ENCODE data around the gene OR5H14.
"Not testable (repeated sequence)": the region's sequence is repeated elsewhere in the genome, so short reads cannot be mapped to it uniquely, and the experiment has no call there.

The OR5H14 gene

GRCh38 chr3:98147179-98147578 is at the start of gene OR5H14:
Gene OR5H14, plus strand, starts transcription at chr3:98147479. Its CDS starts 1,907 bp downstream, at chr3:98149386.
- no peak for DNase-seq

- DNase-seq, result no peak
Observed at GRCh38 chr3:98099848-98100247, 47.4 kb upstream of the OR5H14 start.

GRCh38 chr3:98108162-98108561 is 39.1 kb upstream of the OR5H14 start:
- no peak for DNase-seq

GRCh38 chr3:98109807-98110549 is 37.3 kb upstream of the OR5H14 start:
- no peak for DNase-seq

- no peak for DNase-seq
Observed at GRCh38 chr3:98110550-98110908, 36.8 kb upstream of the OR5H14 start.

- no peak for DNase-seq
Observed at GRCh38 chr3:98114264-98114663, 33.0 kb upstream of the OR5H14 start.

GRCh38 chr3:98115717-98116116 is 31.6 kb upstream of the OR5H14 start:
- DNase-seq, result no peak

- no peak for DNase-seq
Observed at GRCh38 chr3:98130421-98130820, 16.9 kb upstream of the OR5H14 start, which contains the start of gene OR5H1. Gene OR5H1, plus strand, starts transcription at chr3:98130721. Its CDS starts 1,977 bp downstream, at chr3:98132698.

GRCh38 chr3:98136631-98137030 is 10.6 kb upstream of the OR5H14 start:
- no peak for DNase-seq

GRCh38 chr3:98137826-98138557 is 9.3 kb upstream of the OR5H14 start:
- DNase-seq, result not testable (repeated sequence)

GRCh38 chr3:98140531-98140930 is 6.7 kb upstream of the OR5H14 start:
- no peak for DNase-seq

- DNase-seq, result no peak
Observed at GRCh38 chr3:98148751-98149150, 1.5 kb downstream of the OR5H14 start.

- DNase-seq, result not testable (repeated sequence)
Observed at GRCh38 chr3:98149456-98149855, 2.2 kb downstream of the OR5H14 start.

- DNase-seq, result no peak
Observed at GRCh38 chr3:98151241-98151640, 4.0 kb downstream of the OR5H14 start.

- DNase-seq, result no peak
Observed at GRCh38 chr3:98166396-98166795, 19.1 kb downstream of the OR5H14 start, which contains the start of gene OR5H15. Gene OR5H15, plus strand, starts transcription at chr3:98166696. Its CDS starts 2,004 bp downstream, at chr3:98168700.

GRCh38 chr3:98171071-98171470 is 23.8 kb downstream of the OR5H14 start:
- DNase-seq, result no peak

GRCh38 chr3:98172621-98173020 is 25.3 kb downstream of the OR5H14 start:
- no peak for DNase-seq

GRCh38 chr3:98180319-98180890 is 33.1 kb downstream of the OR5H14 start:
- no peak for DNase-seq

- DNase-seq, result no peak
Observed at GRCh38 chr3:98182196-98182595, 34.9 kb downstream of the OR5H14 start.

GRCh38 chr3:98185180-98185579 is 37.9 kb downstream of the OR5H14 start:
- no peak for DNase-seq

GRCh38 chr3:98188545-98188944 is 41.3 kb downstream of the OR5H14 start:
- DNase-seq, result no peak

GRCh38 chr3:98190911-98191310 is 43.6 kb downstream of the OR5H14 start:
- DNase-seq, result not testable (repeated sequence)

GRCh38 chr3:98196293-98196692 is 49.0 kb downstream of the OR5H14 start:
- not testable (repeated sequence) for DNase-seq

GRCh38 chr3:98199020-98199419 is 51.7 kb downstream of the OR5H14 start:
- no peak for DNase-seq
